ELR (cell line): ENCODE results near the gene KCNJ11.
"Not testable (repeated sequence)": the region's sequence is repeated elsewhere in the genome, so short reads cannot be mapped to it uniquely, and the experiment has no call there.

ENCODE experiments used
- DNase-seq: peaks from one replicate; pipeline ENCODE4 v3.0.0-alpha.2; 2015; ENCODE audit warnings: low read depth

Gene KCNJ11

DNA sequence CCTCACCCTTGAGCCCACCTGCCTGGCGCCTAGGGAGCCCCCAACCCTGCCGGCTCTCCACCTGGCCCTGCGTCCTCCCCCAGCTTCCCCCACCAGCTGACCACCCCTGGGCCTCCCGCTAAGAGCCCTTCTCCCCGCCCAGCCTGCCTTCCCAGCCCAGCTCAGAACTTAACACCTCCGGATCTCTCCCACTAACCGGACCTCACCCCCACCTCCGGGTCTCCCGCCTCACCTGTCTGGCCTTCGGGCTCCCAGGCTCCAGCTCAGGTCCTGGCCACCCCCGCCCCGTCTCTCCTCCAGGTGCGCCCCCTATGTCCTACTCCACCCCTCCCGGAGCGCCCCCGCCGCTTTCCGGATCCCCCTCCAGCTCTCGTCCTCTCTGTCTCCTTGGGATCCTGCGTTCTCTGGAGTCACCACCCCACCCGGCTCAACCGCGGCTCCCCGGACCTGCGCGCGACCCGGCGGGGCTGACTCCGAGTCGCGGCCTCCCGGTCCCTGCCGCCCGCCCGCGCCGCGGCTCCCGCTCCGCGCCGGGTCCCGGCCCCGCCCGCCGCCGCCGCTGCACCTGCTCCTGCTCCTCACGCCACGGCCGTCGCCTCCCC, at the start of gene KCNJ11:
Gene KCNJ11 (minus strand): TSS at position 51 of the 602 bp plus-strand sequence. CDS start 568 bp downstream, outside the sequence.
- DNase-seq: no peak

DNA sequence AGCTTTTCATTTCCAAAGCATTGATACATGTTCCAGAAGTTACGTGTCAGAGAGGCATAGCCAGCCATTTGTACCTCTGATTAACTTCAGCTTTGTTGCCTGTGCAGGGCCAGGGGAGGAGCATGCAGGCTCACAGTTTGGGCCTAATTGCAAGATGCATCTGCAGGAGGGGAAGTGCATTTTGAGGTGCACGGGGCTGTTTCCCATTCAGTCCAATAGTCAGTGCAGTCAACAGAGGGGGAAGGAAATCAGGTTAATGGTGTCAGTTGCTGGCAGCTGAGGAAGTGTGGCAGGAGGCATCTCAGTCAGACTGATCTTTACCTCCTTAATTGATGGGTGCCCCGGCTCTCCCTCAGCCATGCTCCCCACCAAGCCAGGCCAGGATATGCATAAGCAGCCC, 48.9 kb upstream of the KCNJ11 start:
- no peak for DNase-seq

DNA sequence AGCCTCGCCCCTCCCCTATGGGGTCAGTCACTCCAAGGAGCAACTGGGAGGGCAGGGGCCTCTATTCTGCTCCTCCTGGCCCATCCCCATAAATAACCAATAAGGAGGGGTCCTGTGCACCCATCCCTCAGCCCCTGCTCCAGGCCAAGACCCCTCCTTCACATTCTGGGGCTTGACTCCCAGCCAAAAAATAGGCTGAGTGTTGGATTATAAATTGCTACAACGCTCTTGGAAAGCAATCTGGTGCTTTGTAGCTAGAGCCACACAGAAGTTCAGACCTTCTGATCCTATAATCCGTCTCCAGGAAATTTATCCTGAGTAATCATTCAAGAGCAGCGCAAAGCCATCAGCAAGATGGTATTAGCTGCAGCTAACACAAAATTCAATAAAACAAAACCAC, 45.6 kb upstream of the KCNJ11 start:
- no peak for DNase-seq

DNA sequence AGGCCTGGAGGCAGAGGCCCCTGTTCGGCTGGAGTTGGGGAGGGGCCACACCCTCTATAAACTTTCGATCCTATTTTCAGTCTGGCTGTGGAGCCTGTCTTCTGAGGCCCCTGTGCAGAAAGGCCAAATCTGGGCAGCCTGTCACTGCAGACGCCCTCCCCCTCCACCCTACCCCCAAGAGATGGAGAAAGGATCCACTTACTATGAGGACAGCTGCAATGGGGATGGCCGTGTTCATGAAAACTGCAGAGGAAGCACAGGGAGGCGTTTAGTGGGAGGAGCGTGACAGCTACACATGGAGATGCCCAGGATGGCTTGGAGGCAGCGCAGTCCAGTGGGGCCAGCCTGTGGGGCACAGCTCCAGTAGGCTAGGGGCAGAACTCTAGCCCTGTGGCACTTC, 43.5 kb upstream of the KCNJ11 start:
- DNase-seq: no peak

DNA sequence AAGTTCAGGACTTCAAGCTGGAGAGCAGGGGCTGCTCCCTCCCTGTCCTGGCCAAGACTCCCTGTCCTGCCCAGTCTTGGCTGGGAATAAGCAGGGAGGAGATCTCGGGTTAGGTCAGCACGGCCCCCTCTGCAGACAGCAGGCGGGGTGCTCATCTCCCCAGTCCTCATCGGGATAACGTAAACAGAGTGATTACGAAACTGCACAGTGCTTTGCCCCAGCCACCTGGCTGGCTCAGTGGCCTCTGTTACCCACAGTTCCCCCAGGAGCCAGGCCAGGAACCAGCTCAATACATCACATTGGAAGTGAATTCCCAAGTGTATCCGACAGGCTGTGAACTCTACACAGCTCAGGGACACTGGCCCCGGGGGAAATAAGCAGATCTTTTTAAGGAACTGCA, 42.7 kb upstream of the KCNJ11 start:
- DNase-seq: no peak

DNA sequence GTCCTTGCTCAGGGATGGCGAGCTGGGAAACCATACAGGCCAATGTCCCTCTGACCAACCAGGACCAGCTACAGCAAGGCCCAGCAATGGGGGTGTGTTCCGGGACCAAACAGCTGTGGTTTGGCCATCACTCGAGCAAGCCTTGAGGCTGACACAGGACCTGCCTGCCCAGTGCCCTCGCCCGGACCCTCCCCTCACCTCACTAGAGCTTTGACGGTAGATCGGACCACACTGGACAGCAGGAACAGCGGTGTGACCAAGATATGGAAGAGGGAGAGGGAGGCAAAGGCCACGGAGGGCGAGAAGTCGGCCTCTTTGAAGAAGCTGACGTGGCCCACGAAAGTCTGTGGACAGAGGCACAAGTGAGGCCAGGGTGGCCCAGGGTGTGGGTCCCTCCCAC, 42.2 kb upstream of the KCNJ11 start:
- DNase-seq: no peak

DNA sequence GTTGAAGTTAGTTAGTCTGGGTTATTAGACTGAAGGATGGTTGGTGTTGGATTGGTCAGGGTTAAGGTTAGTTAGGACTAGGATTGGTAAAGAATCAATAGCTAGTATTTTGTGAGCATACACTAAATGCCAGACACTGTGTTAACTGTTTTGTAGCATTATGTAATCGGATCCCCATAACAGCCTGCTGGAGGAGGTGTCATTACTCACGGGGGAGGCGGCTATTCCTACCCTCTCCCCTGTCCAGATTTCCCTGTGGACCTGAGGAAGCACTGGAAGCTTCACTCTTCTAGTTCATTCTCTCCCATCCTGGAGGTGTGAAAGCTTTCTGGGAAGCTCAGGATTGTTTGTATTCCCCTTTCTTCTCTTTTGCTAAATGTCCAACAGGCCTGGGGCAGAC, 40.5 kb upstream of the KCNJ11 start:
- DNase-seq: no peak

DNA sequence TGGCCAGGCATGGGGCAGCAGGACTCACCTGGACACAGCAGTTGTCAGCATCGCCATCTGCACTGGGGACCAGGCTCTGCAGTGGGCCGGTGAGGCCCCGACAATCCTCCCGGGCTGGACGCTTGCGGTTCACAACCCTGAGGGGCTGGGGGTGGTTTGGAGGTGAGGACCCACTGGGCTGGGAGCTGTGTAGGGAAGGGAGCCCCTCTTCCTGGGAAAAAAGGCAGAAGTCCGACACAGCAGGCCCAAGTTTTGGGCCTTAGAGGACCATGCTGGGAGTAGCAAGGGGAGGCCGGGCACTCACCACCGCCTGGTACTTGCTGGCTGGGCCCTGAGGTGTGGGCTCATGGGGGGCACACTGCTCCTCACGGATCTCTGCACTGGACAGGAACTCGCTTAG, 39.8 kb upstream of the KCNJ11 start:
- no peak for DNase-seq

DNA sequence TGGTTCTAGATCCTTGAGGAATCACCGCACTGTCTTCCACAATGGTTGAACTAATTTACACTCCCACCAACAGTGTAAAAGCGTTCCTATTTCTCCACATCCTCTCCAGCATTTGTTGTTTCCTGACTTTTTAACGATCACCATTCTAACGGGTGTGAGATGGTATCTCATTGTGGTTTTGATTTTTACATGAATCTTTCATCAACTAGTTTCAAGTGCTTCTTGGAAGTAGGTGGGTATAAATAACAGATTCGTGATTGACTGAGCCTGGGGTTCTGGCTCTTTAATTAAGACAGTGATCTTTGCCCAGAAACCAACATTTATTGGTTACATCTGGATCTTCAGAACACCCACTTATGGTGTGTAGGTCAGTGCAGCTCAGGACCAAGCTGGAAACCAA, 37.8 kb upstream of the KCNJ11 start:
- DNase-seq: not testable (repeated sequence)

DNA sequence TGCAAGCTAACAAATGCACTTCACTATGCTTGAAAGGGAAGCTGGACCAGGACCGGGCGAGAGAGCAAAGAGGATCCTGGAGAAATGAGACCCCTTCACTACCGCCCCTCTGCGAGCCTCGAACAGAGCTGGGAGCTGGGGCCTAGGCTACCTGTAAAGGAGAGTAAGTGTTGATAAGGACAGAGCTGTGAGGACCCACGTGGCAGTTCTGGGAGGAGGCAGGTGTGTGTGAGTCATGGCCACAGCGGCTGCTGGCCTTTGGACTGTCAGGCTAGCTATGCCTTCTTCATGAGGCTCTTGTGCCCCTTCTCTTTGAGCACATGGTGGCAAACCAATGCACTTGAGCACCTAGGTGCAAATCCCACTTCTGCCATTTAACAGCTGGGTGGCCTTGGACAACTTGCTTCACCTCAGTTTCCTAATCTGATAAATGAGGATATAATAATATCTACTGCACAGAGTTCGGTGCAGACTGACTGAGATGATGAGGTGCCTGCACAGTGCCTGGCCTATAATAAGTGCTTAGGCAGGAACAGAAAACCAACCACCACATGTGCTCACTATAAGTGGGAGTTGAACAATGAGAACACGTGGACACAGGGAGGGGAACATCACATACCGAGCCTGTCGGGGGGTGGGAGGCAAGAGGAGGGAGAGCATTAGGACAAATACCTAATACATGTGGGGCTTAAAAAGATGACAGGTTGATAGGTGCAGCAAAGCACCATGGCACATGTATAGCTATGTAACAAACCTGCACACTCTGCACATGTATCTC, 35.3 kb upstream of the KCNJ11 start:
- no peak for DNase-seq

DNA sequence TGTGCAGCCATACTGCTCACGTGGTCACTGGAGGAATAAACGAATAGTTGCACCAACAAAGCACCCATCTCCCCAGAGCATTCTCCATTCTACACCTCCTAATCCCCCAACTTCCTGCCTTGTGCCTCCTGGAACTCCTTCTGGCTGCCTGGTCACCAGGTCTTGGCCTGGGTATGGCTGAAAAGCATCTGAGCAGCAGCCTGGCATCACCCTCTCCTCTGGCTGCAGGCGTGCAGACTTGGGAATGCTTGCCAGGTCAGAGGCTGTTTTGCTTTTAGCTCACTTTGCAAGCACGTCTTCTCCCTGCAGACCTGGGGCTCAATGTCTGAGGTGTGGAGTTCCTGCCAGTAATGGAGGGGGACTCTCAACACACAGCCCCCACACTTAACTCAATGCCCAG, 33.3 kb upstream of the KCNJ11 start:
- no peak for DNase-seq

DNA sequence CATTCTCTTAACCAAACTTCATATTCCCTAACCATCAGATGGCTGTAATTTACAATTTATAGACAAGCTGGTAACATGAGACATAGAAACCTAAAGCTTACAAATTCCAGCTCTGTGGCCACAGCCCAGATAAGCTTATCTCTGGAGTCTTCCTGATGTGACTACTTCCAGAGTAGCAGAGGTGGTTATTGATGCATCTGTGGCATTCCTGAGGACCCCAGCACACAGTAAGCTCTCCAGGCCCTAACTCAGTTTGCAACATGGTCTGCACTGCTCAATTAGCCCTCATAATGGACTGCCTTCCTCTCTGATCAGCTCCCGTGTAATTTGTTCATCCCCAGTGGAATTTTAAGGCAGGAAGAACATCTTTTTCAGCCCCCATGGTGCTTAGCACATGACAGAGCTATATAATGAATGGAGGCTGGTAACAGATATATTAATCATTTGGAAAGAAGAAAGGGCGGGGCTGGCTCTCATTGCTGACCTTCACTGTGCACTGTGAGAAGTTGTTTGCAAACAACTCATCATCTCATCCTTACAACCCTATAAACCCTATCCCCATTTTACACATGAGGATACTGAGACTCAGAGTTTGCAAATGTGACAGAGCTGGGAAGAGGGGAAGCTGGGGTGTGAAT, 30.1 kb upstream of the KCNJ11 start:
- DNase-seq: no peak

DNA sequence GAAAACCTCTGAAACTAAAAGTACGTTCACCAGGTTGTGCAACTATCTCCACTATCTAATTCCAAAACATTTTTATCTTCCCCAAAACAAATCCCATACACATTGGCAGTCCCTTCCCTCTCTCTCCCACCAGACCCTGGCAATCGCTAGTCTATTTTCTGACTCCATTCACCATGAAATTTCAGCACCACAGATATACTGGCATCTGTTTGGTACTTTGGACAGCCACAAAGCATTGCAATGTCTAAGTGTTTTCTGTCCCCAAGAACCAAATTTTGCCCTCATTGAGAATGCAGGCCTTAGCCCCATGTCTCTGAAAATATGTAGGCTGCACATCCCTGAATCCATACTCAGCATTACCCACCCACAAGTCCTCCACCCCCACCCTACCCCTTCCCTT, 28.0 kb upstream of the KCNJ11 start:
- DNase-seq: no peak

DNA sequence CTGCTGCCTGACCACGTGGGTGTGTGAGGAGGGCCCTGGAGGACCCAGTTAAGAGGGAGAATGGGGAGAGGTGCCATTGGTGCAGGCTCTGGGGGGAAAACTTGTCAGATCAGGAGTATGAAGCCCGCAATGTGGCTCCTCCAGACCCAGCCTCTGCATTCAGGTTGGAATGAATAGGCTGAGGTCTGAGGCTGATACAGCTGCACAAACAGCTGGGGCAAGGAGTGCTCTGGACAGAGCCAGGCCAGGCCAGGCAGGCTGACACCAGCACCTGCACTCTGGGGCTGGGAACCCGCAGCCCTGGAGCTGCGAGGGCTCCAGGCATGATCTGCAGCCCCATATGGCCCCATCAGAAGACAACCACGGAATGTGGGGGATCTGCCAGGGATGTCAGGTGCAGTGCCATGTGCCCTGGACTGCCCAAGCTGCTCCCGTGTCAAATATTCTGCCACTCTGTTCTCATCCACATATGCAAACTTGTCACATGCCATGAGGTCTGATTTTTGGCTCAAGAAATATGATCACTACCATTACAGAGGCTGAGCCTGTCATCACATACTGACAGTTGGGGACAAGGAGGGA, 27.2 kb upstream of the KCNJ11 start:
- no peak for DNase-seq

DNA sequence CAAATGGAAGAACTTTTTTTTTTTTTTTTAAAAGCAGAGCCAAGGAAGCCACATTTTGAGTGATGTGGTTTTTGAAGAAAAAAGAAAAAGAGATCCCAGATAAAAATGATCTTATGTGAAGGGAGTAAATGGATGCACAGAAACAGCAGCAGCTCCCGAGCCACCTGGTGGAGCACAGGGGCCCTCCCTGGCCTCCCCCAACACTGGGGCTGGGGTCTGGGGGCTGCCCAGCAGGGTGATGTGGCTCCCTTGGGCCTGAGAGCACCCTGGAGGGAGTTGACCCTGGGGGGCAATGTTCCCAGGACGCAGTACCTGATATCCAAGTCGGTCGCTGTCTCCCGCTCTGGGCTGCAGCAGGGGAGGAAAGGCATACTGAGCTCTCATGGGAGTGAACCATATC, 26.5 kb upstream of the KCNJ11 start:
- no peak for DNase-seq

DNA sequence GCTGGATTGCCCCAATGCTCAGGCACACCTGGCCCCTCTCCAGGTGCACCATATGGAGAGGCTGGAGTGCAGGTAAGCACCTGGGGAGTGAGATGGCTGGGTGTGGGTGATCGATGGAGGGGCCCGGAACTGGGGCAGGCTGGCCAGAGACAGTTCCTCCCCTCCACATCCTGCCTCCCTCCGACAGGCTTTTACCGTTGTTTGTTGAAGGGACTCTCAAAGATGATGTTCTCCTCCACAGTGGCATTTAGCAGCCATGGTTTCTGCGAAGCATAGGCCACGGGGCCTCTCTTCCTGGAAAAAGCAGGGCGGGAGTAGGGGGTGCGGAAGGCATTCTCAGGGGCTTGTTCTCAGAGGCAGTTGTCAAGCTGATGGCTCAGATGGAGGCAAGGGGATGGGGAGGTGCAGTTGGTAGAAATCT, 25.9 kb upstream of the KCNJ11 start:
- DNase-seq: no peak

DNA sequence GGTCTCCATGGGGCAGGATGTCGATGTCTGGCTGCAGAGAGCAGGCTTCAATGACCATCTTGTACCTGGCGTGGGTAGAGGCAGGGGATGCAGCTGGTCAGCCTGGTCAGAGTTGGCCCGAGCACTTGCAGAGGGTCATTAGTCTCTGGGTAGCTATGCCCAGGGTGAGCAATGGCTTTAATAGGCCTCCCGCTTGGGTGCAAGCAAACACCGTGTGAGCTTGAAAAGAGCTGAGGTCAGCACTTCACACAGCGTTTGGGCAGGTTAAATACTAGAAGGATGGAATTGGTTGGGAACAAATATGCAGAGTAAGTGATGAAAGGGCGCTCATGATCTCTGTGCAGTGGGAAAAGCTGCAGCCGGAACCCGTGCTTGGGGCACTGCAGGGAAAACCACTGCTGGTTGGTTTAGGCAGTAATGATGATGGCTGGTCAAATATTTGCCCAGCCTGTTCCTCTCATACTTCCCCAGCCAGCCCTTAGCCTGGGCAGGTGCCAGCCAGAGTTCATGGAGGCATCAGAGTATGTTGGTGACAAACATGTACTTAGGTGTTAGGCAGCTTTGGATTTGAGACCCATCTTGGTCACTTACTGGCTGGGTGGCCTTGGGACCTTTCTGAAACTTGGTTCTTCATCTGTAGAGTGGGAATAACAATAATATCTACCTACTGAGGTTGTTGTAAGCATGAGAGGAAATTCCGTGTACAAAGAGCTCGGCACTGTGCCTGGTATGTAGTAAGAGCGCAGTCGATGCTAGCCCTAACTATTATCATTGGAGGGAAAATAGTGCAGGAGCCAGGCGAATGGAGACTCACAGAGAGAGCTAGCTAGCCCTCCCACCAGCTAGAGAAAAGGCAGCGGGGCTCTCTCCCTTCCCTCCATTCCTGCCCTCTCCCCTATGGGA, 25.2 kb upstream of the KCNJ11 start:
- no peak for DNase-seq

DNA sequence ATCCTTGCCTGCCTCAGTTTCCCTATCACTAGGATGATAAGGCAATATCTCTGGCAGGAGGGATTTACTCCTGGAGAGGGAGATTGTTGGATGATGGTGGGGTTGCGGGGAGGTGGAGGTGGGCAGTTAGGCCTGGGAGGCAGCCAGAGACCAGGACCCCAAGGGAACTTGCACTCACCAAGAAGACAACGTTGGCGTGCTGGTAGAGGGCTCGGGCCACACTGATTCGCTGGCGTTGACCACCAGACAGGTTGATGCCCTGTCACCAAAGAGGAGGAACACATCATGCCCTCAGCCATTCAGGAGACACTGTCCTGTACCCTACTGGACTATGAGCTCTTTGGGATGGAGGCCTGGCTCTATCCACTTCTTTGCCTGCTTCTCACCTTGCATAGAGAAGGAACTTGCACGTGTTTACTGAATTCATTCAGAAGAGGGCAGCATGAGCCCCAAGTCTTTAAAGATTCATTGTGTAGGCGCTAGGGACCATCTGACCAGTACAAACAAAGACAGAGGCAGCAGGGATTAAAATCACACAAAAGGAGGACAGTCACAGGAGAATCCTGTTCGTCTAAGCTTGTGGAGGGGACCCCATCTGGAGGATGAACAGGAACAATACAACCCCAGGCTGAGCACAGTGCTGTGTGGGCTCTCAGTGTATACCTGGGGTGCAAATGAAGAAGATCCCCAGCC, 24.2 kb upstream of the KCNJ11 start:
- DNase-seq: no peak

DNA sequence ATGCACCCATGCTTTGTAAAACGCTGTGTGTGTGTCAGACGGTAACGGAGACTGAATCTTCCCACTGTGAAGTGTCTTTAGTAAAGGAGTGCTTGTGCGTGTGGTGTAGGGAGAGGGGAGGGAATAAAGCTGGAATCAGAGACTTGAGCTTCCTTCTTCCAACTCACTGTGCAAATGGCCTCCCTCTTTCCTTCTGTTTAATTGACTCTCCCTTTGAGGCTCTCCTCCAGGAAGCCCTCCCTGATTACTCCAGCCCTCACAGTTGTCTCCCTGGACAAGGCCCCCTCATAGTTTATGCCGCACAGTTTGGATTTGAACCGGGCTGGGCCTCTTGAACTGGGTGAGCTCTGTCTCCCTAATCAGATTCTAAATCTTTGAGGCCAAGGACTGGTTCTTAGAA, 23.0 kb upstream of the KCNJ11 start:
- no peak for DNase-seq

DNA sequence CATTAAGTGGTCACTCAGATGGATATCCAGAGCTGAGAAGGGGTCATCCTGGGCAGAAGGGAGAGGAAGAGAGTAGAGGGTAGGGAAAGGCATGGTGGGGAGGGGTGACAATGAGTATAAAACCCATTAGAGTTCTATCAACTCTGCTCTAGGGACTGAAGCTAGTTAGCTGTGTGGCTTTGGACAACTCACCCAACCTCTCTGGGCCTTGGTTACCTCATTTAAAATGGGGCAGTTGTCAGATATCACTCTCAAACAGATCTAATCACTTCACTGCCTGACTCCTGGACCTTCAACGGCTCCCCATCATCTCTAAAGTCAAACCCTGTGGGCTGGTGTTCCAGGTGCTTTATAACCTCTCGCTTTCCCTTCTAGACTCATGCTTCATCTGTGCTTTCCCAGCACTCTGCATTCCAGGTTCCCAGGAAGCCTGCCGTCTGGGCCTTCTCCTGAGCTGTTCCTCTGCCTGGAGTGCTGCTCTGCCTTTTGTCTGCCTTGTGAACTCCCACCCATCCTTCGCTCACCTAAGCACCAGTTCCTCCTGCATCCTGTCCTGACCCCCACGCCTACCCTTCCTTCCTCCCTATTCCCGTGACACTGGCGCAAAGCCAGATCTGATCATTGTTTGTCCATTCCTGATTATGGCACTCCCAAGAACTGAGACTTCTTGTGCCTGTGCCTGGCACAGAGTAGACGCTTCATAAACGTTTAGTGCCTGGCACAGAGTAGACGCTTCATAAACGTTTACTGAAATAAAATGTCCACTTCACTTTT, 22.3 kb upstream of the KCNJ11 start:
- no peak for DNase-seq

DNA sequence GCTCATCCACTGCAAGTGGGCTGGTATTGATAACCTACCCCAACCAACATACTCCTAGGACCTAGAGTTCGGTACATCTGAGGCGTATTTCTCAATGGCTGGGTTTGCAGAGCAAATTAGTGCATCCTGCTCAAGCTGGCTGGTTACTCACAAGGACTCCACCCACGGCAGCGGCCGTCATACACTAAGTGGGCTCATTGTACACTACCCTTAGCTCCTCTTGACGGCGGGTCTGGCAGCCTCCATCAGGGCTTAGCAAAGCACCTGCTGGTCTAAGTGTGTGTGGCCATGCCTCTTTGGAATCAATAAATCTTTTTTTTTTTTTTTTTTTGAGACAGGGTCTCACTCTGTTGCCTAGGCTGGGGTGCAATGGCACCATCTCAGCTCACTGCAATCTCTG, 20.2 kb upstream of the KCNJ11 start:
- no peak for DNase-seq
